HG02623 (cell line): Measurements from ENCODE around the gene PTPN14.
"Not testable (repeated sequence)": the region's sequence is repeated elsewhere in the genome, so short reads cannot be mapped to it uniquely, and the experiment has no call there.

Experiments
- ATAC-seq: cut with Tn5 transposase; IDR thresholded peaks from one replicate; pipeline ENCODE4 v1.9.1; 2021; ENCODE audit warnings: moderate library complexity; ENCODE audit not compliant: unreplicated experiment

Gene PTPN14

DNA sequence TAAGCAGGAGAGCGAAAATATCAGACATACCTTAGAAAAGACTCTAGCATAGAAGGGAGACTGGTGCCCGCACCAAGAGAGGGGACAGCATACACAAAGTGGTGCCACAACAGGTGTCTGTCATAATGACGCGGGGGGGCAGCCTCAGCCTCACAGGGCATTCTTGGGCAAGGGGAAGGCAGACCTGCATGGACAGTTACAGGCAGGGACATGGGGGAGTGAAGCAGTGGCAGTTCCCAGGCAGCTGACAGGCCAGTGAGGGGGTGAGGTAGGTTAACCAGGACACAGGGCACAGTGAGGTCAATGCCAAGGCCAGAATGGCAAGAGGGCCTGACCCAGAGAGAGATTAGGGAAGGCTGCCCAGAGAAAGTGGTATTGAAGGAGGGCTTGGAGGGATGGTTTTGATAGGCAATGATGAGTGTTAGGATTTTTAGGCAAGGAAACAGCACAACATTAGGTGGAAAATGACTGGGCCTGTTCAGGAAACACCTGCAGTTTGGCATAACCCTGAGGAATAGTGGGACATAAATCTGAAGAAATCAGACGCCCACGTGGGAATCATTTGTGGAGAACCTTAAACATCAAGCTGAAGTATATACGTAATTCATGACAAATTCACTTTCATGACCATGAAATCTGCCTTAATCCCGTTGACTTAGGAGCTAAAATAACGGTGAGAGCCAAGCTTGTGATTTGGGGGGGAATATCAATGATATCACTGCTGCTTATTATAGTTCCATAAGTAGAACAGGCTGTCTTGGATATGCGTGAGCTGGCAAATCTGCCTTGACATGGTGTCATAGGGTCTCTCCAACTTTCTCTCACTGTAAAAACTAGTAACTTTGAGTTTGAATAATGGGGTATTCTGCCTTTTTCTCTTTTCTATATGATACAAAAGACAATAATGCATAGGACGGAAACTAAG lies 8.9 kb downstream of the PTPN14 start:
- ATAC-seq, result no peak

DNA sequence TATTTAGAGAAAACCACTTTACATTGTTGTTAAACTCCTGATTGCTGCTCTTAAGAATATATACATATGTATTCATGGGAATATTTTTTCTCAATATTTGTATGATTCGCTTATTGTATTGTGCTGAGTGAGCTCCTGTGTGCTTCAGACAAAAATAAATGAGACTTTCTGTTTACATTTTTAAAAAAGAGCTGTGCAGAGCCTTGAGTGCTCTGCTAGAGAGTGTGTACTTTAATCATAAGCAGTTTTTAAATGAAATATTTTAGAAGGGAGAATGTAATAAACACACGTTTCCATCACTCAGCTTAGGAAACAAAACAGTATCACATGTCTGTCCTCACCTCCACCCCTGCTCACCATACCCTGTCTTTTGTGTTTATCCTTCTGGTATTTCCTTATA lies 9.7 kb downstream of the PTPN14 start:
- no peak for ATAC-seq

DNA sequence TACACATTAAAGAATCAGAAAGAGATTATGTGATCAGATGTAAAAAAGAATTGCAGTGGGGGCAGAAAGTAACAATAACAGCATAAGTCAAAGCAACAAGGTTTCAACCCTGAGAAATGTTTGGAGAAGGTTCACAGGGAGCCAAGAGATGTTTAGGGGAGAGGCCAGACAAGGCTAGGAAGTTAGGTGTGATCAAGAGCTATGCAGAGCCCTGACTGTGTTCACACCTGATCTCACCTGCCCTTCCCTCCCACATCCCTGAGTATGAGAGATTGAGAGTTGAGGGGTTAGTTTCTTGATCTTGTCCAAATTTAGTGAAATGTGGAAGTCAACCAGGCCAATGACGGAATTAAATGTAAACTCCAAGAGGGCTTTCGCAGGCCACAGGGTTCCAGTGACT lies 10.2 kb downstream of the PTPN14 start:
- no peak for ATAC-seq

DNA sequence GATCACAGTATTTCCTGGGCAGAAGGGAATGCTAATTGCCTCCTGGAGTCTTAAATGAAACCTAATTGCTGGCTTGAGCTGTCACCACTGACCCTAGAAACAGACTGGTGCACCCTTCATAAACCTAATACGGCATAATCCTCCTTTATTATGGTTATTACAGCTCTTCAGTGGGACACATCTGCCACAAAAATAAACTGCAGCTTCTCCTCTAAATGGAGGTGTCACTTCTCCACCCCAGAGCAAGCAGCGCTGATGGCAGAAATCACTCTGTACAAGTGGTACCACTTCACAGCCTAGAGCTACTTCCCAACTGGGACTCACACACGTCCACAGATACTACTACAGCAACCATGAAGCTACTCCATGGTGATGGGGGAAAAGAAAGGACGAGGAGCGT lies 11.1 kb downstream of the PTPN14 start:
- no peak for ATAC-seq

DNA sequence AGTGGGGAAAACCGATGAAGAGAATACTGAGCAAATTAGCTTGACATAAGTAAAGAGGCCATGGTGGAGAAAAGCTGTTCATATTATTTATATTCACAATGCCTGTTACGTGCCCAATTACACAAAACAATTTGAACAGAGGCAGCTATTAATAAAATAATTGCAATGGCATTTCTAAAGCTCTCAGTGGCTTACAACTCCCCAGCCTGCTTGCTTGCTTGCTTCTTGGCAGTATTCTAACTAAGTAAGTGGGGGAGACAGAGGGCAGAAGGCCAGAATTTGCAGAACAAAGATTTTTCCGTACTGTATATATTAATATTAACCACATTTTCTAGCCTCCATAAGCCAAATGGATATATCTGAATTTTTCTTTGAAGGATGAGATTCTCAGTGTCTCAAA lies 12.9 kb downstream of the PTPN14 start:
- no peak for ATAC-seq

DNA sequence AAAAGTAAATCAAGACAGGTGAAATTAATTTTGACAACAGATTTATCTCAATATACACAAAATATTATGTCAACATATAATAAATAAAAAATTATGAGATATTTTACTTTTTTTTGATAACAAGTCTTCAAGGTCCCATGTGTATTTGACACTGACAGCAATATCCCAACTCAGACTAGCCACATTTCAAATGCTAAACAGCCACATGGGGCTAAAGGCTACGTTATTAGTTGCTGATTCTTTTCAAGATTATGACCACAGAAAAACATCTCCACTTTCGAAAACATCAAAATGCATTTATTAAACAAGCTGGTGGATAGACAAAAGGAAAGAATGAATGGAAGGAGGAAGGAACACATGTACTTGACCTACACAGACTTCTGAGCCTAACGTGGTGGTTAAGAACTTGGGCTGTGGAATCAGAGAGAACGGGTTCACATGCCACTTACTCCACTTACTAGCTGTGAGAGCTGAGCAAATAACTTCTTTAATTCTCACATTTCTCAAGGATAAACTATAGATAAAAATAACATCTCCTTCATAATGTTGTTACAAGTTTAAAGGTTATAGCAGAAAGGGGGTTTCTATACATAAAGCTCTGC lies 13.4 kb downstream of the PTPN14 start:
- ATAC-seq, result no peak

DNA sequence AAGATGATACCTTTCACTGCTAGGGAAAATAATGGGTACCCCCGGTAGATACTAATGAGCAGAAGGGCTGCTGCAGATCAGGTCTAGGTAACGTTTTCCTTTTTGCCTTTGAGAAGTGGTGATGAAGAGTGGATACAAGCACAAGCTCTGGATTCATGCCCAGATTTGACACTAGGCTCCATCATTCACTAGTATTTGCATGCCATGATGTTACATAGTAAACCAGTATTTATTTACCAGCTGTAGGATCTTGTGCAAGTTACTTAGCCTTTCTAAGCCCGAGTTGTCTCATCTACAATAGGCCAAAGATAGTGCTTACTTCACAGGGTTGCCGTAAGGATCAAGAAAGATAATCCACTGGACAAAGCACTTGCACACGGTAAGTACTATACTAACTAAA lies 14.2 kb downstream of the PTPN14 start:
- no peak for ATAC-seq

DNA sequence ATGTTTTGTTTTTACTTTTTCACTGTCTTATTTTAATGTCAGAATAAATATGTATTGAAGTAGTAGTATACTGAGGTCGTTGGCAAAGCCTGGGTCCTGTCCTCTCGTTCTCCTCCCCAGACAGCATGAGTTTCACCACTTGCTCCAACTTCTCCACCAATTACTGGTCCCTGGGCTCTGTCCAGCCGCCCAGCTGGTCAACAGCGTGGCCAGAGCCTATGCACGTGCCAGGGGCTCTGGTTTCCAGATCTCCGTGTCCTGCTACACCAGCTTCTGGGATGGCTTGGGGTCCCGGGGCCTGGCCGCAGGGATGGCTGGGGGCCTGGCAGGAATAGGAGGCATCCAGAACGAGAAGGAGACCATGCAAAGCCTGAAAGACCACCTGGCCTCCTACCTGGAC lies 19.3 kb downstream of the PTPN14 start:
- no peak for ATAC-seq

DNA sequence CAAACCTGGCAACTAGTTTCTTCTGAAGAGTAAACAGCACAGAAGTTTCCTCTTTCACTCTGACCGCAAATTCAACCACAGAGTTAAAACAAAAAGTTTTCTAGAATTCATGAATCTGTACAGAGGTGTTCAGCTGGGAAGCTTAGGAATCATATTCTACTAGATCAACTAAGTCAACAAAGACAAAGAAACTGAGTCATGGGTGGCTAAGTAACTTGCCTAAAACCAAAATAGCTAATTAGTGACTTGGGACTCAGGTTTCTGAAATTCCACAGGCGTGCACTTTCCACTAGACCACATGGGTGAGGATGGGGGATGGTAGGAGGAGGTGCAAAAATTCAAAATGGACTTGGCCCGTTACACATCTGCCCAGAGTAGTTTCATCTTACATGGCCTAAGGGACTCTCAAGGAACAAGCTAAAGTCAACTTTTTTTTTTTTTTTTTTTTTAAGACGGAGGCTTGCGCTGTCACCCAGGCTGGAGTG lies 25.8 kb downstream of the PTPN14 start:
- no peak for ATAC-seq

DNA sequence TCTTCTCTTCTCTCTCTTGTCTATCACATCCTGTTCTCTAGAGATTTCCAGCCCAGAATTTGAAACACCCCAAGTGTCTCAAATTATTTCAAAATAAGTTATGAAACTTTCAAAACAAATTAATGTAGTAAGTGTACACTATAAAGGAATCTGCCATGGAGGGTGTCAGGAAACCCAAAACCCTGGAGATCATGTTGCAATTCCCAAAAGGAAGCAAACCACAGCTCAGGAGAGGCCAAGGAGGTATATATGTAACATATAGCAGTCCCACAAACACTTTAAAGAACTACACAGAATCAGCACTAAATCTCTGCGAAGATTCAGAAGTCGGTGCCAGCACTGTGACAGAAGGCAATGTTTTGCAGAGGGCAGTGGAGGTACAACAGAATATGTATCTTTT lies 26.6 kb downstream of the PTPN14 start:
- no peak for ATAC-seq

DNA sequence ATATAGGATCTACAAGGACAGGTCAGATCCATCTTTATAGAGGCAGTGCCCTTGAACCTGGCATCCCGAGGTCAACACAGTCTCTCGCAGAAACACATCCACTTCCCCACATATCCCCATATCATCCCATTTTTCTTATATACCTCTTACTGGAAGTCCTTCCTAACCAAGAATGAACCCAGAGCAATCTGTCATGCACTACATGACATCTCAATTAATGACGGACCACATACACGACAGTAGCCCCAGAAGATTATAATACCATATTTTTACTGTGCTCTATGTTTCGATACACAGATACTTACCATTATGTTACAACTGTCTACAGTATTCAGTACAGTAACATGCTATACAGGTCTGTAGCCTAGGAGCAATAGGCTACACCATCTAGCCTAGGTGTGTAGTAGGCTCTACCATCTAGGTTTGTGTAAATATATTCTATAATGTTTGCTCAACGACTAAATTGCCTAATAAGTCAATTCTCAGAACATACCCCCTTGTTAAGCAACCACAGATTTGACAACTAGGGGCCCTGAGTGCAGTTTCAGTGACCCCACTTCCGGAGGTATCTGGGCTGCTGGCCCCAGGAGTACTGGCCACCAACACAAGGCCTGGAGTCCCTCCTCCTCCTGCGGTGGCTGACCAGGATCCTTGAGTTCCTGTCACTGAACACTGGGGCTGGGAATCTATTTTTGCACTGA lies 28.1 kb downstream of the PTPN14 start:
- ATAC-seq, result no peak

DNA sequence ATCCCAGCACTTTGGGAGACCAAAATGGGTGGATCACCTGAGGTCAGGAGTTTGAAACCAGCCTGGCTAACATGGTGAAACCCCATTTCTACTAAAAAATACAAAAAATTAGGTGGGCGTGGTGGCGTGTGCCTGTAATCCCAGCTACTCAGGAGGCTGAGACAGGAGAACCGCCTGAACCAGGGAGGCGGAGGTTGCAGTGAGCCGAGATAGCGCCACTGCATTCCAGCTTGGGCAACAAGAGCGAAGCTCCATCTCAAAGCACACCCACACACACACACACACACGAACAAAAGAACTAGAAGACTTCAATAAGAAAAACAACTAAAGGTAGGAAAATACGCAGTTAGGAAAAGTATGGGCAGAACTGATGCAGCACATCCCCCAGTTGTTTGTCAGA lies 29.9 kb downstream of the PTPN14 start:
- ATAC-seq, result not testable (repeated sequence)

DNA sequence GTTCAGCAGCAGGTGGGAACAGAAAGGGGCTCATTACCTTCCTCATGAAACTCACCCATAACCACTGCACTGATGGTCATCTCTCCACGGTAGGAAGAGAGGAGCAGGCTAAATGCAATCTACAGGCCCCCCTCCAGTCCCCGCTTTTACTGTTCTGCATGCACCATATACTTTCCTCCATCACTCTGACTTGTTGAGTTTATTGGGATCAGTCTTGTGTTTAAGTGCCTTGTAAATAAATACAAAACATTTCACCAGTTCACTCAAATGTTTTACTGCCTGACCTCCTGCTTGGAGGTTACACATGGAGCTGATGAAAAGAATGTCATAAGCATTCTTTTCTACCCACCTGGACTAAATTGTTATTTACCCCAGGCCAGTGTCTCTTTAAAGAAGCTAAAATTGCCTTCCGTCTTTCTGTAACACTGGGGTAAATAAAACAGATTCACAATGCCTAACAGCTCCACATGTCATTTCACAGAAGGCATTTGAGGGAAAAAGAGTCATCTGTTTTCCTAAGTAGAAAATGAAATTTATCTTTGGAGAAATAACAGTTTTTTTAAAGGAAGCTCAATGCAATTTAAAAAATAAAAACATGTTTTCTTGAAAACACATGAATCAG lies 30.7 kb downstream of the PTPN14 start:
- no peak for ATAC-seq

DNA sequence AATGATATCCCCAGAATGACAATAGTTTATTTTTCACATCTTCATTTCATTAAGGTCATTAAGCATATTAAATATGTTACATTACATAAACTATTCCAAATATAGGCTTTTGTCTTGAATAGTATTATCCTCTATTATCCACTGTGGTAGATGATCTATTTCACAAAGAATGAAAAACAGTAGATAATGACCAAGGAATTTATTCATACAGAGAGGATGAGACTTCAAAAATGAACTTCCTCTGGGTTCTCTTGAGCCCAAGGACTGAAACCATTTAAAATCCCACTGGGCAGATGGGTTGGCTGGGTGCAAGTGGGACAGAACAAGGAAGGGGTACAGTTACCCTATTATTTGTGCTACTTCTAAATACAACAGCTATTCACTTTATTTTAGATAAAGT lies 33.0 kb downstream of the PTPN14 start:
- ATAC-seq, result no peak

DNA sequence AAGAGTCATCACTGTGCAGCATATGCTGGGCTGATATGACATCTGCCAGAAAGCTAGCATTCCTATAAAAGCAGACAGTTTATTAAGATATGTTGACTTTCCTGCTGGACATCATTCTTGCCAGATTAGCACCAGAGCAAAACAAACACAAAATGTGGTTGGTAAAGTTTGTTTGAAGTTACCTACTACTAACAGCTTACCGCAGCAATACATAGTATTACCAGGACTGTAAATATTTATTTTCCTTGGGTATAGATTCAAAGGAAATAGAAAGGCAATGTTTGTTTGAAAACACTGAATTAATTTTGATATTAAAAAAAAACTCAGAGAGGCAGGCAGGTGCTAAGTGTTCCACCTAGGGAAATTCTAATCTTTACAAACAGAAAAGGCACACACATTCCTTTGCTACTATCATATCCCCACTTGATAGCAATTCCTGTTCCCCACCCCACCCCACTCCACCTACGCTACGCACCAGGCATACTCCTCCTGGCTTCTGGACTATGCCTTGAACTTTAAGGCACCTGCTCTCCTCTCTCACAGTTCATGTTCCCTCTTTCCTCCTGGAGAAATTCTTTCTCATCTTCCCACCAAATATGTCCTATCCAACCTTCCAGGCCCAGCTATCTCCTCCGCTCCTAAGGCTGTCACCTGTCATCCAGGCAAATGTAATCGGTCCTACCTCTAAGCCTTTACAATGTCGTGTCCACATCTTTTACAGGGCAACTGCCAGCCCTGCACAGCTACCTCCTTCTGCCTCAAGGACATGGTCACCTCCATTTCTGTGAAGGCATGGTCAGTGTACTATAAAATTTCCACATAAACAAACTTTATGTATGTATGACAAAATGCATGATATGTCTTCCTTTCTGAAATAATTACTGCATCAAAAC lies 34.7 kb downstream of the PTPN14 start:
- ATAC-seq, result no peak

DNA sequence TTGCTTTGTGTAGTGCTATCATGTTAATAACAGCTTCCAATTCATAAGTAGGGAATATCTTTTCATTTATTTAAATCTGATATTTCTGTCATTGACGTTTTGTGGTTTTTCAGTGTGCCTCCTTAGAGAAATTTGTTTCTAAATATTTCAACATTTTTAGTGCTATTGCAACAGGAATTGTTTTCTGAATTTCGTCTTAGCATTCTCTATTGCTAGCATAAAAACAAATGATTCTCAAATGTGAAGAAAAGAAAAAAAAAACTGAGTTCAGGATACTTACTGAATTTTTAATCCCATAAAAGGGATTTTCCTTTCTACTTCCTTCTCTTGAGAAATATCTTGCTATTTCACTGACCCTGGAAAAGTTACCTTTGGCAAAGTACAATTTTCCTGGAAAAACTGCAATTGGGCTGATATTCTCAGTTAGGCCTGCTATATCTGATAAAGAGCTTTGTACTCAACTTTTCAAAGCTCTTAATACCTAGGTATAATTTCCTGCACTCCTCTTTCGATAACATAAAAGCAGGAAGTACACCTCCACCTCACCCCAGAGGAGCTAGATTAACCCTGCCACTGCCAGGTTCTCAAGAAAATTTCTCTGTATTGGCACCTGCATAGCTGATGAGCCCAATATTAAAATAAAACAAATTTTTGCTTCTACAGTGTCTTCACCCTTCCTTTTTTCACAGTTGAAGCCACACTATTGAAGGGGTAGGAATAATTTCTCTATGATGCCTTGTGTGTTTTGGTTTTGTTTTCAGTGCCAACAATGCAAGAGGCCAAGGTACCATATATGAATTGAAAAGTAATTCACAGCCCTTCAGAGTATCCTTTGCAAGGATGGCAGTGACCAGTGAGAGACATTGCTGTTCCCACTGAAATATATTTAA lies 35.6 kb downstream of the PTPN14 start:
- no peak for ATAC-seq

DNA sequence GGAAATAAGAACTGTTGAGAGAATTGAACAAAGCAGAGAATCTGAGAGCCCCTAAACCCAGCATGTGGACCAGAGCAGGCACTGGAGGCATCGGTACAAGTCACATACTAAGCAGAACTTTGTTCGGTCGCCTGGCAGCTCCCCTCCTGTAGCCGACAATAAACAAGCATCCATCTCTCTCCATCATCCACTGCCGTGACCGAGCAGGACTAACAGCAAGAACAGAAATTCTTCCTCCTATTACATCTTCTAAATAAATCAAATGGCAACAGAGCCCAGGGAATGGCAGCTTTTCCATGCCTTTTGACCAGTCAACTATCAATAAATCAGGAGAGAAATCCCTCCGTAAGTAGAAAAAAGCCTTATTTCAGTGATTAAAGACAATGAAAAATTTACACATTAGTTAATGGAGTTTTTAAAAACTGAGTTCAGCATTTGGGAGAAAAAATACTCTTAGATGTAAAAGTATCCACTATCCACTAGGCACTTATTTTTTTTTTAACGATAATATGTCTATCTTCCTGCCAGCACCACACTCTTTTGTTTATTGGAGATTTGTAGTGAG lies 36.5 kb downstream of the PTPN14 start:
- no peak for ATAC-seq

DNA sequence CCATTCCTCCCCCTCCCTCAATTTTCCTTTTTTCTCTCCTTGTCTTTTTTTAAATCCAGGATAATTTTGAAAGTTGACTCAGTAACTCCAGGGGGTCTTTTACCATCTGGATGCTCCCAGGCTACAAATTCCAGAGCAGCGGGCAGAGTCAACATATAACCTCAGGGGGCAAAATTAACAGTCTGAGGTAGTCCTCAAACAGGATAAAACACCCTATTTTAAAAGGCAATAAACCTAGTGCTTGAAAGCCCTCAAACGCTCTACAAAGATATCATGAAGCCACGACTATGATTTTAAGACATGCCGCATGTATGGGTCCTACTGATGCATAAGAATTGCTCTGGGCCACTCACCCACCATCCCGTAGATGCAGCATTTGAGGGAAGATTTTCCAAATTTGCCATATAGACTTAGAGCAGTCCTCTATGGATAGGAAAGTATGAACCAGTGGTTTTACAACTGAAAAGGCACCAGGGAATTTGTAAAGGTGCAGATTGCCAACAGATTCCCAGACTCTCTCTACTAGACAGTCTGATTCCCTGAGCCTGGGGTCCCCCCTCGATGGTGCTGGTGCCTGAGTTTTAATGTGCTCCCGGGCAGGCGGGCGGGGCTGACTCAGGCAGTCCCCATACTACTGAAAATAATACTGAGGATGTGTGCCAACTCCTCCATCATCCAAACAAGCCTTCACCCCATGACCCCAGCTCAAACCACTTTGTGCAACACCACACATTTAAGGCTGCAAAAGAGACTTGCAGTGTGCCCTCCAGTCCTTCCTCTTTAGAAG lies 37.2 kb downstream of the PTPN14 start:
- ATAC-seq, result no peak
